ENCODE results near the gene SYT2. TPM values are rescaled to one million over a fixed set of nuclear protein-coding genes. Genes with fewer than 3 reads are reported as not detected.
"Not testable (repeated sequence)": the region's sequence is repeated elsewhere in the genome, so short reads cannot be mapped to it uniquely, and the experiment has no call there.

The SYT2 gene
- total RNA-seq, 1 experiment from 2014 or later: not detected

GRCh38 chr1:202556037-202556436 is 154.2 kb downstream of the SYT2 start:
- H3K27ac ChIP-seq (ENCODE audit: low read length); CTCF ChIA-PET; H2AFZ ChIP-seq (ENCODE audit: low read length); DNase-seq; H3K9me3 ChIP-seq (ENCODE audit: low read length); H3K79me2 ChIP-seq (ENCODE audit: low read length); H3K36me3 ChIP-seq (ENCODE audit: low read depth, low read length); H4K20me1 ChIP-seq (ENCODE audit: low read length); H3K4me2 ChIP-seq (ENCODE audit: low read length); H3K27me3 ChIP-seq (ENCODE audit: low read length); POLR2A ChIA-PET (ENCODE audit: unreplicated experiment); intact Hi-C loops (cut with micrococcal nuclease); ATAC-seq; H3K4me1 ChIP-seq (ENCODE audit: insufficient read depth, low read length); H3K9ac ChIP-seq (ENCODE audit: low read length); H3K4me3 ChIP-seq (ENCODE audit: low read length); H3K9me2 ChIP-seq (replicated peaks; ENCODE audit: low read length); BruUV-seq (replicated peaks); H3F3A ChIP-seq (ENCODE audit: low read length, unreplicated experiment): not testable (repeated sequence)

- H3K4me3 ChIP-seq (ENCODE audit: low read length); H3K9me3 ChIP-seq (ENCODE audit: low read length); H2AFZ ChIP-seq (ENCODE audit: low read length); H3K36me3 ChIP-seq (ENCODE audit: low read depth, low read length); H3K27ac ChIP-seq (ENCODE audit: low read length); BruUV-seq (replicated peaks); H3K79me2 ChIP-seq (ENCODE audit: low read length); H4K20me1 ChIP-seq (ENCODE audit: low read length); H3K4me1 ChIP-seq (ENCODE audit: insufficient read depth, low read length); H3K4me2 ChIP-seq (ENCODE audit: low read length); H3K9me2 ChIP-seq (replicated peaks; ENCODE audit: low read length); H3F3A ChIP-seq (ENCODE audit: low read length, unreplicated experiment); H3K9ac ChIP-seq (ENCODE audit: low read length); CTCF ChIA-PET; H3K27me3 ChIP-seq (ENCODE audit: low read length): not testable (repeated sequence)
- POLR2A ChIA-PET (ENCODE audit: unreplicated experiment): interaction anchor here (0.7 kb wide), 1 partner anchor 9 kb away, joined by 3 read pairs; no protein-coding TSS in a partner anchor
- peak; percentile 12 for DNase-seq
- intact Hi-C loops (cut with micrococcal nuclease): loop anchor here (5.0 kb wide), 1 partner anchor 37 kb away; no protein-coding TSS in a partner anchor
- peak; percentile 80 for ATAC-seq
Observed at GRCh38 chr1:202554619-202555018, 155.6 kb downstream of the SYT2 start.

GRCh38 chr1:202553560-202554038 is 156.7 kb downstream of the SYT2 start:
- Histone ChIP-seq H3K79me2 (ENCODE audit: low read length) (no peaks in the 10 kb centered on the region), H4K20me1 (ENCODE audit: low read length) (no peaks in the 10 kb centered on the region), H3K36me3 (ENCODE audit: low read depth, low read length) (no peaks in the 10 kb centered on the region), H3F3A (ENCODE audit: low read length, unreplicated experiment) (no peaks in the 10 kb centered on the region), H3K4me2 (ENCODE audit: low read length) (no peak overlapping the region), H3K27me3 (ENCODE audit: low read length) (no peaks in the 10 kb centered on the region), H3K4me1 (ENCODE audit: insufficient read depth, low read length) (peaks cover 4% of the 10 kb centered on the region; the same call in 1 of the 2 replicates), H3K4me3 (ENCODE audit: low read length) (no peak overlapping the region), H3K9me2 (replicated peaks; ENCODE audit: low read length) (no peaks in the 10 kb centered on the region), H3K27ac (ENCODE audit: low read length) (no peak overlapping the region), H3K9me3 (ENCODE audit: low read length) (no peaks in the 10 kb centered on the region), H3K9ac (ENCODE audit: low read length) (no peak overlapping the region), H2AFZ (ENCODE audit: low read length) (no peak overlapping the region)
- no peak for ATAC-seq
- intact Hi-C loops (cut with micrococcal nuclease): loop anchor here (5.0 kb wide), 1 partner anchor 36 kb away; no protein-coding TSS in a partner anchor
- DNase-seq: no peak
- TF ChIP-seq EZH2 (IDR thresholded peaks at IDR 0.05; ENCODE audit: low read length, unreplicated experiment): no peak
- no peak for TF ChIP-seq CTCF (conservative IDR thresholded peaks at IDR 0.05; ENCODE audit: low read depth, low read length)
- TF ChIP-seq EZH2phosphoT487 (IDR thresholded peaks at IDR 0.05; ENCODE audit: borderline replicate concordance, low read length): no peak
- ChIA-PET POLR2A (ENCODE audit: unreplicated experiment) (no interaction called here), CTCF (no interaction called here)
- no TSS peak for BruUV-seq (replicated peaks)

GRCh38 chr1:202553078-202553477 is 157.2 kb downstream of the SYT2 start:
- H3K9me2 ChIP-seq (replicated peaks; ENCODE audit: low read length); H3K4me2 ChIP-seq (ENCODE audit: low read length); H3F3A ChIP-seq (ENCODE audit: low read length, unreplicated experiment); H3K79me2 ChIP-seq (ENCODE audit: low read length); H3K27me3 ChIP-seq (ENCODE audit: low read length); H3K4me1 ChIP-seq (ENCODE audit: insufficient read depth, low read length); H3K36me3 ChIP-seq (ENCODE audit: low read depth, low read length); ATAC-seq; POLR2A ChIA-PET (ENCODE audit: unreplicated experiment); BruUV-seq (replicated peaks); H3K27ac ChIP-seq (ENCODE audit: low read length); H3K9ac ChIP-seq (ENCODE audit: low read length); H3K4me3 ChIP-seq (ENCODE audit: low read length); H4K20me1 ChIP-seq (ENCODE audit: low read length); DNase-seq; CTCF ChIA-PET; H3K9me3 ChIP-seq (ENCODE audit: low read length); H2AFZ ChIP-seq (ENCODE audit: low read length): not testable (repeated sequence)
- intact Hi-C loops (cut with micrococcal nuclease): loop anchor here (5.0 kb wide), 1 partner anchor 36 kb away; no protein-coding TSS in a partner anchor

- ATAC-seq; CTCF ChIA-PET; BruUV-seq (replicated peaks); H3K9me3 ChIP-seq (ENCODE audit: low read length); H3F3A ChIP-seq (ENCODE audit: low read length, unreplicated experiment); H3K79me2 ChIP-seq (ENCODE audit: low read length); H3K9ac ChIP-seq (ENCODE audit: low read length); H2AFZ ChIP-seq (ENCODE audit: low read length); DNase-seq; H3K36me3 ChIP-seq (ENCODE audit: low read depth, low read length); H3K4me2 ChIP-seq (ENCODE audit: low read length); H3K27ac ChIP-seq (ENCODE audit: low read length); H3K4me3 ChIP-seq (ENCODE audit: low read length); H3K27me3 ChIP-seq (ENCODE audit: low read length); H3K9me2 ChIP-seq (replicated peaks; ENCODE audit: low read length); H4K20me1 ChIP-seq (ENCODE audit: low read length); H3K4me1 ChIP-seq (ENCODE audit: insufficient read depth, low read length); POLR2A ChIA-PET (ENCODE audit: unreplicated experiment): not testable (repeated sequence)
- intact Hi-C loops (cut with micrococcal nuclease): loop anchor here (5.0 kb wide), 1 partner anchor 35 kb away; no protein-coding TSS in a partner anchor
Observed at GRCh38 chr1:202552615-202553014, 157.6 kb downstream of the SYT2 start.

All from PC-3 (cell line).